ENCODE measurements around the gene PRSS57. TPM values are rescaled to one million over a fixed set of nuclear protein-coding genes. Genes with fewer than 3 reads are reported as not detected.

PRSS57 gene
- total and polyA plus RNA-seq, 2 of the 8 experiments (the other 6 are each of a cell fraction or from before 2014, with no cell fraction given): not detected

GRCh38 chr19:646779-647565 lies 48.3 kb downstream of the PRSS57 start:
- Histone ChIP-seq H3K56ac (replicated peaks; ENCODE audit: insufficient read length, low read depth, low read length) (no peak overlapping the region), H4K8ac (ENCODE audit: extremely low read depth, insufficient read depth, low read length) (no peak overlapping the region), H2BK20ac (ENCODE audit: low read length) (no peak overlapping the region), H3K79me1 (ENCODE audit: low read depth, low read length) (no peaks in the 10 kb centered on the region), H2BK12ac (ENCODE audit: low read depth, low read length) (no peak overlapping the region), H2BK120ac (replicated peaks; ENCODE audit: low read depth, low read length) (no peak overlapping the region), H3K4me3 (ENCODE audit: extremely low read depth in 1 of 4, insufficient read depth in 2 of 4, low read depth in 3 of 4, low read length in 4 of 4) (no peak overlapping the region), H3K4me1 (replicated peaks in 1 of 4; ENCODE audit: control insufficient read depth in 3 of 4, insufficient read depth in 4 of 4, low read length in 3 of 4) (no peaks in the 10 kb centered on the region), H2BK15ac (ENCODE audit: low read length) (no peak overlapping the region), H3K27ac (ENCODE audit: low read depth, low read length) (no peak overlapping the region), H3K9ac (replicated peaks in 1 of 4; ENCODE audit: extremely low read depth in 1 of 4, low read depth in 3 of 4, low read length in 3 of 4) (no peak overlapping the region), H2BK5ac (ENCODE audit: low read depth, low read length) (no peak overlapping the region), H3K27me3 (replicated peaks in 1 of 4; ENCODE audit: control insufficient read depth in 3 of 4, extremely low read depth in 1 of 4, insufficient read depth in 3 of 4, low read length in 3 of 4) (no peaks in the 10 kb centered on the region), H4K20me1 (replicated peaks in 1 of 2; ENCODE audit: control insufficient read depth in 1 of 2, insufficient read depth in 2 of 2, low read length in 2 of 2) (peaks cover 4 to 12% of the 10 kb centered on the region in 2 experiments), H3K14ac (ENCODE audit: insufficient read length) (no peak overlapping the region), H3K4me2 (ENCODE audit: insufficient read depth in 1 of 2, low read depth in 2 of 2, low read length in 2 of 2) (no peak overlapping the region), H3K36me3 (ENCODE audit: control insufficient read depth in 2 of 4, insufficient read depth in 4 of 4, low read length in 3 of 4) (peaks cover 0 to 62% (median 18%) of the 10 kb centered on the region in 4 experiments; a peak in 6 of 8 replicates), H2AK5ac (ENCODE audit: low read depth, low read length) (no peak overlapping the region), H3K18ac (ENCODE audit: extremely low read depth, low read length) (no peak overlapping the region), H3K79me2 (ENCODE audit: control insufficient read depth in 1 of 2, insufficient read depth in 2 of 2, low read length in 2 of 2) (no peaks in the 10 kb centered on the region; a peak in 1 of 4 replicates), H4K5ac (ENCODE audit: insufficient read length, low read depth, low read length) (no peak overlapping the region), H3K23ac (ENCODE audit: insufficient read length) (no peak overlapping the region), H2AFZ (ENCODE audit: low read length) (no peak overlapping the region), H3K23me2 (ENCODE audit: low read depth, low read length) (no peaks in the 10 kb centered on the region), H3K9me3 (ENCODE audit: insufficient read depth in 2 of 2, low read depth in 1 of 2, low read length in 1 of 2) (no peaks in the 10 kb centered on the region), H4K91ac (replicated peaks; ENCODE audit: insufficient read length, low read length) (no peak overlapping the region), H3K4ac (replicated peaks; ENCODE audit: insufficient read length, low read depth, low read length) (no peak overlapping the region)
- ChIA-PET POLR2A (ENCODE audit: partially characterized antibody) (interaction anchor here (0.9 to 2.3 kb wide), 3 partner anchors 10 to 73 kb away, joined by 3 to 9 read pairs (median 3); no protein-coding TSS in a partner anchor), CTCF (ENCODE audit: partially characterized antibody) (interaction anchor here (1.4 kb wide), 1 partner anchor 90 kb away, joined by 4 read pairs; no protein-coding TSS in a partner anchor)
- TF ChIP-seq EGR1 (IDR thresholded peaks at IDR 0.05; ENCODE audit: borderline replicate concordance, low read depth, low read length) (0 out of 2 replicates have a peak, but pooled peaks have one; percentile 32), NRF1 (IDR thresholded peaks at IDR 0.05; ENCODE audit: low read depth, low read length) (no peak)
- 94% methylated on average over 45 of the region's 48 CpGs; no CpG with 5 or more reads in 1 of the 2 experiments for WGBS, 2 experiments (ENCODE audit: extremely low coverage in 1 of 2, insufficient coverage in 1 of 2, insufficient read length in 1 of 2, insufficient replicate concordance in 2 of 2, low coverage in 1 of 2, low lambda C conversion rate in 2 of 2, missing lambda C conversion rate in 1 of 2)
- DNase-seq (ENCODE audit: low read depth in 1 of 2, low spot score in 2 of 2): no peak
- no peak for FAIRE-seq

All from H1 (cell line).